HCT116 (cell line): ENCODE data around the gene CACNA1G. TPM values are rescaled to one million over a fixed set of nuclear protein-coding genes. Genes with fewer than 3 reads are reported as not detected.

Source experiments
- ATAC-seq: fragments of 200-7000 bp; cut with Tn5 transposase; 2 replicates; pipeline ENCODE4 v1.9.1; 2020; ENCODE audit warnings: mild to moderate bottlenecking, moderate library complexity
- BruUV-seq: library from RNA; stranded (reverse); fragments of 400-500 nt; replicated peaks from 2 replicates; lab custom pipeline; 2021; lab: Mats Ljungman, UMichigan
- CTCF ChIA-PET: fragments of 300-600 bp; sonication (Branson Sonifier 250); formaldehyde crosslinking; loops from one replicate; lab custom pipeline; 2021; ENCODE audit warnings: antibody characterized with exemption; lab: Charles Lee
- POLR2A ChIA-PET: fragments of 300-600, 350-600 bp; sonication (Branson Sonifier 250); formaldehyde crosslinking; loops from one replicate; lab custom pipeline; 2021; ENCODE audit warnings: antibody characterized with exemption; lab: Charles Lee
- RAD21 ChIA-PET, 2 experiments: fragments of 300-600 bp; sonication (Branson Sonifier 250); formaldehyde crosslinking; loops; one replicate each; lab custom pipeline; 2023; ENCODE audit warnings: low total read pairs in 2 of 2; ENCODE audit not compliant: uncharacterized antibody in 2 of 2, unreplicated experiment in 2 of 2, low non-redundant PET in 1 of 2; lab: Charles Lee
- DNase-seq: peaks from one replicate; pipeline ENCODE4 v3.0.0-alpha.2; 2010; ENCODE audit warnings: low read depth, low spot score
- H2AFZ ChIP-seq: fragments of 200-600 bp; shearing (Covaris generic), sonication (generic); 2 replicates; pipeline ENCODE4 v1.6.1; 2017; ENCODE audit warnings: low read depth, mixed run types, mixed read lengths, antibody characterized with exemption, low read length; ENCODE audit not compliant: poor library complexity, severe bottlenecking
- H3K27ac ChIP-seq: 2 replicates; pipeline ENCODE4 v1.5.1; 2012; ENCODE audit warnings: low read depth, low read length
- H3K27me3 ChIP-seq: fragments of 200-600 bp; sonication (generic); 2 replicates; pipeline ENCODE4 v1.6.1; 2016; ENCODE audit warnings: mixed run types, low read length, mixed read lengths; ENCODE audit not compliant: insufficient read depth
- H3K36me3 ChIP-seq, 2 experiments: fragments of 200-500 bp in 1 of 2; fragments of 200-600 bp in 1 of 2; sonication (Bioruptor generic) in 1 of 2; sonication (generic) in 1 of 2; 2 replicates each; pipeline versions ENCODE4 v1.5.1 to v1.6.1; 2014 to 2016; ENCODE audit warnings: low read length in 2 of 2, inconsistent platforms in 1 of 2, mixed read lengths in 1 of 2, mixed run types in 1 of 2; ENCODE audit not compliant: insufficient read depth in 2 of 2, control insufficient read depth in 1 of 2
- H3K4me1 ChIP-seq, 2 experiments: fragments of 200-600 bp in 1 of 2; sonication (generic) in 1 of 2; 2 replicates each; pipeline versions ENCODE4 v1.5.1 to v1.6.1; 2012 to 2017; ENCODE audit warnings: low read length in 2 of 2, inconsistent platforms in 1 of 2, mild to moderate bottlenecking in 1 of 2, mixed read lengths in 1 of 2, mixed run types in 1 of 2, moderate library complexity in 1 of 2; ENCODE audit not compliant: insufficient read depth in 2 of 2, control insufficient read depth in 1 of 2
- H3K4me2 ChIP-seq: fragments of 200-600 bp; sonication (generic); 2 replicates; pipeline ENCODE4 v1.6.1; 2017; ENCODE audit warnings: mixed run types, low read length, mixed read lengths
- H3K4me3 ChIP-seq, 2 experiments: fragments of 200-600 bp in 1 of 2; sonication (generic) in 1 of 2; replicated peaks in 1 of 2; 2 replicates each; pipeline ENCODE4 v1.5.1; 2011 to 2016; ENCODE audit warnings: low read length in 2 of 2, control low read depth in 1 of 2, low read depth in 1 of 2, mild to moderate bottlenecking in 1 of 2, mixed read lengths in 1 of 2, mixed run types in 1 of 2
- H3K79me2 ChIP-seq: fragments of 200-600 bp; sonication (generic); 2 replicates; pipeline ENCODE4 v1.6.1; 2017; ENCODE audit warnings: mild to moderate bottlenecking, mixed run types, low read length, moderate library complexity, mixed read lengths; ENCODE audit not compliant: insufficient read depth
- H3K9ac ChIP-seq: fragments of 200-600 bp; sonication (generic); 2 replicates; pipeline ENCODE4 v1.6.1; 2016; ENCODE audit warnings: low read length, mixed read lengths
- H3K9me2 ChIP-seq: fragments of 200-600 bp; sonication (generic), shearing (Covaris generic); 2 replicates; pipeline ENCODE4 v1.6.1; 2017; ENCODE audit warnings: mixed run types, mild to moderate bottlenecking, moderate library complexity; ENCODE audit not compliant: insufficient read depth
- H3K9me3 ChIP-seq, 2 experiments: fragments of 200-500 bp in 1 of 2; fragments of 200-600 bp in 1 of 2; sonication (Bioruptor generic) in 1 of 2; sonication (generic) in 1 of 2; 2 replicates each; pipeline ENCODE4 v1.6.1; 2014 to 2017; ENCODE audit warnings: low read length in 2 of 2, mixed read lengths in 2 of 2, inconsistent platforms in 1 of 2, low read depth in 1 of 2, mild to moderate bottlenecking in 1 of 2, mixed run types in 1 of 2, moderate library complexity in 1 of 2; ENCODE audit not compliant: control insufficient read depth in 1 of 2, insufficient read depth in 1 of 2
- H4K20me1 ChIP-seq: fragments of 200-600 bp; sonication (generic), shearing (Covaris generic); 2 replicates; pipeline ENCODE4 v1.6.1; 2017; ENCODE audit warnings: mixed run types, mild to moderate bottlenecking, moderate library complexity; ENCODE audit not compliant: insufficient read depth
- CBX3 ChIP-seq: IDR thresholded peaks from 2 replicates; pipeline ENCODE4 v1.6.1; 2012; ENCODE audit warnings: low read depth
- CEBPB ChIP-seq: IDR thresholded peaks from 2 replicates; pipeline ENCODE4 v1.6.1; 2012; ENCODE audit warnings: low read depth
- EGR1 ChIP-seq: IDR thresholded peaks from 2 replicates; pipeline ENCODE4 v1.6.1; 2012; ENCODE audit warnings: low read depth
- ELF1 ChIP-seq: IDR thresholded peaks from 2 replicates; pipeline ENCODE4 v1.6.1; 2012; ENCODE audit warnings: low read depth, borderline replicate concordance
- JUND ChIP-seq: IDR thresholded peaks from 2 replicates; pipeline ENCODE4 v1.6.1; 2012
- POLR2AphosphoS5 ChIP-seq: IDR thresholded peaks from 2 replicates; pipeline ENCODE4 v1.6.1; 2011; ENCODE audit warnings: mild to moderate bottlenecking, low read depth, low read length, moderate library complexity
- RAD21 ChIP-seq: IDR thresholded peaks from 2 replicates; pipeline ENCODE4 v1.6.1; 2012; ENCODE audit warnings: low read depth, mild to moderate bottlenecking
- SIN3A ChIP-seq: IDR thresholded peaks from 2 replicates; pipeline ENCODE4 v1.6.1; 2012; ENCODE audit warnings: low read depth
- SP1 ChIP-seq: IDR thresholded peaks from 2 replicates; pipeline ENCODE4 v1.6.1; 2012; ENCODE audit warnings: low read depth
- SRF ChIP-seq: IDR thresholded peaks from 2 replicates; pipeline ENCODE4 v1.6.1; 2012; ENCODE audit warnings: low read depth
- TCF7L2 ChIP-seq: IDR thresholded peaks from 2 replicates; pipeline ENCODE4 v1.7.0; 2011; ENCODE audit warnings: borderline replicate concordance, inconsistent platforms; ENCODE audit not compliant: insufficient read depth, insufficient read length; ENCODE audit errors: extremely low read depth
- YY1 ChIP-seq: IDR thresholded peaks from 2 replicates; pipeline ENCODE4 v1.6.1; 2011; ENCODE audit warnings: low read length, low read depth, moderate library complexity, mild to moderate bottlenecking; ENCODE audit not compliant: insufficient replicate concordance; ENCODE audit errors: extremely low read depth
- ZFX ChIP-seq: fragments of 450-650 bp; IDR thresholded peaks from 2 replicates; pipeline ENCODE4 v1.6.1; 2017
- ZNF274 ChIP-seq: fragments of 200-500 bp; sonication (Bioruptor generic); IDR thresholded peaks from 2 replicates; pipeline ENCODE4 v1.6.1; 2014; ENCODE audit warnings: mild to moderate bottlenecking, low read depth, low read length, inconsistent platforms
- intact Hi-C: fragments of 100-400 bp; cut with micrococcal nuclease; formaldehyde crosslinking; loops from 2 replicates; pipeline ENCODE4 v1.10.0; 2022
- total RNA-seq: library from RNA; stranded (reverse); gene quantifications from one replicate; pipeline ENCODE4 v1.2.1, GENCODE V29; 2021; ENCODE audit not compliant: unreplicated experiment
- TF ChIP-seq, protein P1 (sequence below): IDR thresholded peaks from 2 replicates; pipeline ENCODE4 v1.6.1; 2012; ENCODE audit warnings: low read depth

The CACNA1G gene
- total RNA-seq, 1 experiment from 2014 or later: 3.4 TPM

GRCh38 chr17:50641357-50641756 is 80.8 kb downstream of the CACNA1G start:
- Histone ChIP-seq H3K9me3 (no peaks in the 10 kb centered on the region), H3K27me3 (no peaks in the 10 kb centered on the region), H3K9me2 (no peaks in the 10 kb centered on the region), H3K36me3 (no peaks in the 10 kb centered on the region), H3K27ac (no peak overlapping the region), H3K4me3 (no peak overlapping the region), H3K4me1 (peaks cover 67 to 79% of the 10 kb centered on the region in 2 experiments), H3K79me2 (peaks cover 23% of the 10 kb centered on the region), H3K4me2 (peak overlapping the region; percentile 87), H3K9ac (peak overlapping the region; percentile 81), H2AFZ (no peak overlapping the region), H4K20me1 (no peaks in the 10 kb centered on the region)
- TF ChIP-seq CBX3: no peak
- TF ChIP-seq ELF1: no peak
- no peak for TF ChIP-seq RAD21
- no peak for TF ChIP-seq EGR1
- TF ChIP-seq SIN3A: no peak
- TF ChIP-seq ZFX: peak; percentile 26; the same call in 1 of the 2 replicates
- no peak for TF ChIP-seq CEBPB
- CTCF ChIA-PET: interaction anchor here (1.1 to 1.2 kb wide), 3 partner anchors 10 to 140 kb away, joined by 3 to 4 read pairs (median 3); no protein-coding TSS in a partner anchor
- RAD21 ChIA-PET: no interaction called here
- POLR2A ChIA-PET: interaction anchor here (0.8 to 4.4 kb wide), 4 partner anchors 11 to 64 kb away, joined by 3 to 40 read pairs (median 20); no protein-coding TSS in a partner anchor
- BruUV-seq: no TSS peak
- no peak for ATAC-seq
- intact Hi-C loops: no loop called here
- no peak for DNase-seq

DNA sequence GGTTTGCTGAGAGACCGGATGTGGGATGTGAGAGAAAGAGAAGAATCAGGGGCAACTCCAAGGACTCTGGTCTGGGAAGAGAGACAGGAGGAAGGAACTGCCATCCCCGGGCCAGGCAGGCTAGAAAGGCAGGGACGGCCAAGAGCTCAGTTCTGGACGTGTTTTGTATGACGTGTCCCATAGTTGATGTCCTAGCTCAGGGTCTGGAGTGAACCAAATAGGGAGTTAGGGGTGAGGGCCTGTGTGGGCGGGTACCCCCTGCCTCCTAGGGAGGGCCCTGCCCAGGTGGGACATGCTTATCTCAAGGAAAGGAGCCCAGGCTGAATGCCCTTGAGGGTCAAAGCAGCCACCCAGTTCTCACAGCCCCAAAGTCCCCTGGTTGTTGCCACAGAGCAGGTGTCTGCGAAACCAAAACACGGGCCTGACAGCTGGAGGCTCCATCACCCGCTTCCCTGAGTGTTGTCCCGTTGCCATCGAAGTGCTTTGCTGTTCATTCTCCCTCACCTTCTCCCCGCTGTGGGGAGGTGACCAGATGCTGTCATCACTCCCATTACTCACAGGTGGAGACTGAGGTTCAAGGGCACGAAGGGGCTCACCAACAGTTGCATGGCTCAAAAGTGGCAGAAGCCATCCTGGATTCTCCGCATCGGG is 81.7 kb downstream of the CACNA1G start:
- TF ChIP-seq ELF1: no peak
- TF ChIP-seq, protein P1, sequence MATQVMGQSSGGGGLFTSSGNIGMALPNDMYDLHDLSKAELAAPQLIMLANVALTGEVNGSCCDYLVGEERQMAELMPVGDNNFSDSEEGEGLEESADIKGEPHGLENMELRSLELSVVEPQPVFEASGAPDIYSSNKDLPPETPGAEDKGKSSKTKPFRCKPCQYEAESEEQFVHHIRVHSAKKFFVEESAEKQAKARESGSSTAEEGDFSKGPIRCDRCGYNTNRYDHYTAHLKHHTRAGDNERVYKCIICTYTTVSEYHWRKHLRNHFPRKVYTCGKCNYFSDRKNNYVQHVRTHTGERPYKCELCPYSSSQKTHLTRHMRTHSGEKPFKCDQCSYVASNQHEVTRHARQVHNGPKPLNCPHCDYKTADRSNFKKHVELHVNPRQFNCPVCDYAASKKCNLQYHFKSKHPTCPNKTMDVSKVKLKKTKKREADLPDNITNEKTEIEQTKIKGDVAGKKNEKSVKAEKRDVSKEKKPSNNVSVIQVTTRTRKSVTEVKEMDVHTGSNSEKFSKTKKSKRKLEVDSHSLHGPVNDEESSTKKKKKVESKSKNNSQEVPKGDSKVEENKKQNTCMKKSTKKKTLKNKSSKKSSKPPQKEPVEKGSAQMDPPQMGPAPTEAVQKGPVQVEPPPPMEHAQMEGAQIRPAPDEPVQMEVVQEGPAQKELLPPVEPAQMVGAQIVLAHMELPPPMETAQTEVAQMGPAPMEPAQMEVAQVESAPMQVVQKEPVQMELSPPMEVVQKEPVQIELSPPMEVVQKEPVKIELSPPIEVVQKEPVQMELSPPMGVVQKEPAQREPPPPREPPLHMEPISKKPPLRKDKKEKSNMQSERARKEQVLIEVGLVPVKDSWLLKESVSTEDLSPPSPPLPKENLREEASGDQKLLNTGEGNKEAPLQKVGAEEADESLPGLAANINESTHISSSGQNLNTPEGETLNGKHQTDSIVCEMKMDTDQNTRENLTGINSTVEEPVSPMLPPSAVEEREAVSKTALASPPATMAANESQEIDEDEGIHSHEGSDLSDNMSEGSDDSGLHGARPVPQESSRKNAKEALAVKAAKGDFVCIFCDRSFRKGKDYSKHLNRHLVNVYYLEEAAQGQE: no peak
- TF ChIP-seq SRF: no peak
- TF ChIP-seq YY1: no peak
- no peak for TF ChIP-seq JUND
- TF ChIP-seq SP1: no peak
- TF ChIP-seq TCF7L2: no peak
- TF ChIP-seq POLR2AphosphoS5: no peak
- no peak for TF ChIP-seq RAD21
- no peak for TF ChIP-seq ZNF274
- ChIA-PET POLR2A (interaction anchor here (1.0 to 4.0 kb wide), 2 partner anchors 10 to 20 kb away, joined by 4 to 40 read pairs; no protein-coding TSS in a partner anchor), CTCF (interaction anchor here (1.1 to 1.2 kb wide), 2 partner anchors 11 to 141 kb away, joined by 3 to 4 read pairs; no protein-coding TSS in a partner anchor), RAD21 (interaction anchor here in 1 of 2 experiments (0.6 kb wide), 1 partner anchor 19 kb away, joined by 3 read pairs; no protein-coding TSS in a partner anchor)
- H3K9ac ChIP-seq: no peak overlapping the region
- no peak overlapping the region for H2AFZ ChIP-seq
- DNase-seq (no peak), ATAC-seq (no peak)
- intact Hi-C loops: loop anchor here (2.0 kb wide), 1 partner anchor 19 kb away; no protein-coding TSS in a partner anchor
- H4K20me1 ChIP-seq: no peaks in the 10 kb centered on the region
- H3K27me3 ChIP-seq: no peaks in the 10 kb centered on the region
- H3K9me3 ChIP-seq: no peaks in the 10 kb centered on the region
- no peaks in the 10 kb centered on the region for H3K9me2 ChIP-seq
- no peak overlapping the region; the same call in 1 of the 2 replicates for H3K27ac ChIP-seq
- no peak overlapping the region for H3K4me3 ChIP-seq
- peaks cover 15% of the 10 kb centered on the region for H3K79me2 ChIP-seq
- no TSS peak for BruUV-seq
- H3K36me3 ChIP-seq: no peaks in the 10 kb centered on the region
- peak overlapping the region; percentile 50 for H3K4me2 ChIP-seq
- peaks cover 59 to 77% of the 10 kb centered on the region in 2 experiments for H3K4me1 ChIP-seq
